ENCODE measurements around the gene GPR42.

Gene GPR42

DNA sequence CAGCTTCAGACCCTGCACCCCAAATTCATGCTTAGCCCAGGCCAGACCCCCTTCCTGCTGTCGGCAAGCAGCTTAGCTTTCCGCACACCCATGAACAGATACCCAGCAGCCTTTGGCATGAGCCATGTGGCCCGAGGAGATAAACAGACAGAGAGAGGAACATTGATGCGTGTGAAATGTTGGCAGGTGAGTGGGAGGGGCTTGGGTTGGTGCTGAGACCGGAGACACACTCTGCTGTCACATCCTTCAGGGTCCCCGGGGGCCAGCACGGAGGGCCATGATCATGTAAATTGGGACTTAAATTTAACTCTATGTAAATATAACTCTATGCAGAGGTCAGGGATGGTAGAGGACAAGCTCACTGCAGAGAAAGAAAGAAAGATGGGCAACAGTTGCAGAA lies 40.4 kb upstream of the GPR42 start:
- no peak overlapping the region for H3K27ac Mint-ChIP-seq
- H3K4me3 Mint-ChIP-seq: no peak overlapping the region
- peaks cover 14% of the 10 kb centered on the region for H3K27me3 Mint-ChIP-seq (ENCODE audit: low read depth)
- TF ChIP-seq, protein P1, sequence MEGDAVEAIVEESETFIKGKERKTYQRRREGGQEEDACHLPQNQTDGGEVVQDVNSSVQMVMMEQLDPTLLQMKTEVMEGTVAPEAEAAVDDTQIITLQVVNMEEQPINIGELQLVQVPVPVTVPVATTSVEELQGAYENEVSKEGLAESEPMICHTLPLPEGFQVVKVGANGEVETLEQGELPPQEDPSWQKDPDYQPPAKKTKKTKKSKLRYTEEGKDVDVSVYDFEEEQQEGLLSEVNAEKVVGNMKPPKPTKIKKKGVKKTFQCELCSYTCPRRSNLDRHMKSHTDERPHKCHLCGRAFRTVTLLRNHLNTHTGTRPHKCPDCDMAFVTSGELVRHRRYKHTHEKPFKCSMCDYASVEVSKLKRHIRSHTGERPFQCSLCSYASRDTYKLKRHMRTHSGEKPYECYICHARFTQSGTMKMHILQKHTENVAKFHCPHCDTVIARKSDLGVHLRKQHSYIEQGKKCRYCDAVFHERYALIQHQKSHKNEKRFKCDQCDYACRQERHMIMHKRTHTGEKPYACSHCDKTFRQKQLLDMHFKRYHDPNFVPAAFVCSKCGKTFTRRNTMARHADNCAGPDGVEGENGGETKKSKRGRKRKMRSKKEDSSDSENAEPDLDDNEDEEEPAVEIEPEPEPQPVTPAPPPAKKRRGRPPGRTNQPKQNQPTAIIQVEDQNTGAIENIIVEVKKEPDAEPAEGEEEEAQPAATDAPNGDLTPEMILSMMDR (IDR thresholded peaks at IDR 0.05; ENCODE audit: unreplicated experiment in 3 of 3): no peak
- H3K9me3 Mint-ChIP-seq: no peaks in the 10 kb centered on the region
- no peaks in the 10 kb centered on the region for H3K36me3 Mint-ChIP-seq (ENCODE audit: low read depth)
- no peaks in the 10 kb centered on the region for H3K4me1 Mint-ChIP-seq

DNA sequence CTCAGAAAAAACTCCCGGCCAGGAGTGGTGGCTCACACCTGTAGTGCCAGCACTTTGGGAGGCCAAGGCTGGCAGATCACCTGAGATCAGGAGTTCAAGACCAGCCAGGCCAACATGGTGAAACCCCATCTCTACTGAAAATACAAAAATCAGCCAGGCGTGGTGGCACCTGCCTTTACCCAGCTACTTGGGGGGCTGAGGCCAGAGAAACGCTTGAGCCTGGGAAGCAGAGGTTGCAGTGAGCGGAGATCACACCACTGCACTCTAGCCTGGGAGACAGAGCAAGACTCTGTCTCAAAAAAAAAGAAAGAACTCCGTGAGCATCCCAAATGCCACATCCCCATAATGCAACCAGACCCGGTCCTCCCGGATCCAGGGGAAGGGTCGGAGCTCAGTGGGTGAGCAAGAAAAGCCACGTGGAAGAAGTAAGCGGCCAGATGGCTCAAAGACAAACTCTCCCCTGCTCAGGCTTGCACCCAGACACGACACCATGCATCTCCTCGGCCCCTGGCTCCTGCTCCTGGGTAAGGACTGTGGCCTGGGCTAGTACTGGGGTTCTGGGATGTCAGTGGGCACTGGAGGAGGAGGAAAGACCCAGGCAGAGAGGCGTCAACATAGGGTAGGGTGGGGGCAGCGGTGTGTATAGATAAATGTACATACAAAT lies 39.2 kb upstream of the GPR42 start:
- H3K27me3 Mint-ChIP-seq (ENCODE audit: low read depth): peaks cover 18% of the 10 kb centered on the region
- H3K4me3 Mint-ChIP-seq: no peak overlapping the region
- H3K36me3 Mint-ChIP-seq (ENCODE audit: low read depth): no peaks in the 10 kb centered on the region
- H3K4me1 Mint-ChIP-seq: no peaks in the 10 kb centered on the region
- TF ChIP-seq, protein P1 (IDR thresholded peaks at IDR 0.05; ENCODE audit: unreplicated experiment in 3 of 3): no peak
- H3K27ac Mint-ChIP-seq: no peak overlapping the region
- H3K9me3 Mint-ChIP-seq: no peaks in the 10 kb centered on the region

DNA sequence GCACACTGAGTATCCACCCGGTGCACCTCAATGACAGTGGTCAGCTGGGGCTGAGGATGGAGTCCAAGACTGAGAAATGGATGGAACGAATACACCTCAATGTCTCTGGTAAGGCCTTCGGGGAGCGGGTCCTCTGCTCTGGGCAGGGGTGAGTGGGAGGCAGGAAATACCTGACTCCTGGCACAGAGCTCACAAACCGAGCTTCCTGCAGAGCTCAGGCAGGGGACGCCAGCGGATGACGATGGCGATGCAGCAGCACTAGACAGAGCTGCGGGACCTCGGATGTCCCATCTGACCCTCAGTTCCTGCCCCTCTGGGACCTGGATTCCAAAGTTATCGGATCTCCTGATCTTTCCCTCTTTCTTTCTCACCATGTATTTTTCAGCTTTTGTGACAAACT lies 38.1 kb upstream of the GPR42 start:
- TF ChIP-seq, protein P1 (IDR thresholded peaks at IDR 0.05; ENCODE audit: unreplicated experiment in 3 of 3): no peak
- Mint-ChIP-seq H3K9me3 (no peaks in the 10 kb centered on the region), H3K36me3 (ENCODE audit: low read depth) (no peaks in the 10 kb centered on the region), H3K4me3 (no peak overlapping the region), H3K27me3 (ENCODE audit: low read depth) (peaks cover 19% of the 10 kb centered on the region), H3K4me1 (no peaks in the 10 kb centered on the region), H3K27ac (no peak overlapping the region)

GRCh38 chr19:35334144-35334753 lies 36.6 kb upstream of the GPR42 start:
- H3K27ac Mint-ChIP-seq: no peak overlapping the region
- peaks cover 15% of the 10 kb centered on the region for H3K27me3 Mint-ChIP-seq (ENCODE audit: low read depth)
- TF ChIP-seq, protein P1 (IDR thresholded peaks at IDR 0.05; ENCODE audit: unreplicated experiment in 3 of 3): no peak
- H3K36me3 Mint-ChIP-seq (ENCODE audit: low read depth): no peaks in the 10 kb centered on the region
- H3K4me3 Mint-ChIP-seq: no peak overlapping the region
- H3K9me3 Mint-ChIP-seq: no peaks in the 10 kb centered on the region
- no peaks in the 10 kb centered on the region for H3K4me1 Mint-ChIP-seq

GRCh38 chr19:35336166-35336955 lies 34.5 kb upstream of the GPR42 start:
- no peak overlapping the region for H3K27ac Mint-ChIP-seq
- TF ChIP-seq, protein P1 (IDR thresholded peaks at IDR 0.05; ENCODE audit: unreplicated experiment in 3 of 3): no peak

More at GRCh38 chr19:35336166-35336955, 34.5 kb upstream of the GPR42 start:
- H3K36me3 Mint-ChIP-seq (ENCODE audit: low read depth): no peaks in the 10 kb centered on the region
- H3K4me3 Mint-ChIP-seq: no peak overlapping the region
- no peaks in the 10 kb centered on the region for H3K9me3 Mint-ChIP-seq
- H3K4me1 Mint-ChIP-seq: no peaks in the 10 kb centered on the region
- H3K27me3 Mint-ChIP-seq (ENCODE audit: low read depth): peaks cover 22% of the 10 kb centered on the region
